C1 segment of cervical spinal cord (tissue), 14 donors: Measurements from ENCODE around the gene IPPK.
A peak's percentile ranks its signal among the peaks of the same experiment; 100 is the strongest.
"Not testable (repeated sequence)": the region's sequence is repeated elsewhere in the genome, so short reads cannot be mapped to it uniquely, and the experiment has no call there.

ENCODE experiments used
- DNase-seq, 14 donors: peaks; one replicate each; lab custom pipeline; 2025; lab: John Stamatoyannopoulos, UW

Gene IPPK

DNA sequence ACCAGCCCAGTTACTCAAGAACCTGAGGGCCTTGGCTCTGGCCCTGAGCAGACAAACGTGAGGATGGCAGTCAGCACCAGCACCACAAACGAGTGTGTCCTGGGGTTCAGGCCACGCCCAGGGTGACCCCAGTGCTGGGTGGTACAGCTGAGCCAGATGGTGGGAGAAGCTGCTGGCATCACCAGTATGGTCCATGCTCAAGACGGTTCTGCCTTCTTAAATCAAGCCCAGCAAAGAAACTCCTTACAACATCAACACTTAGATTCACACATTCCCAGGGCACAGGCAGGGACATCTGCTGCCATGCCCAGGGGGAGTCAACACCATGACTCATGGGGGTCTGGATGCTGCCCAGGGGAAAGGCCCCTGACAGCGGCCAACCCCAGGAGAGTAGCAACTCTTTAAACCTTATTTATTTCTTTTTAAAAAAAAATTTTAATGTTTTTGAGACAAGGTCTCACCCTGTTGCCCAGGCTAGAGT, 31.3 kb downstream of the IPPK start:
- no peak for DNase-seq

GRCh38 chr9:92637886-92638620, 31.9 kb downstream of the IPPK start:
- DNase-seq: no peak

- no peak for DNase-seq
These were observed 32.6 kb downstream of the IPPK start for GRCh38 chr9:92637326-92637725.

- DNase-seq: no peak
These were observed 33.3 kb downstream of the IPPK start for GRCh38 chr9:92636627-92637026.

DNA sequence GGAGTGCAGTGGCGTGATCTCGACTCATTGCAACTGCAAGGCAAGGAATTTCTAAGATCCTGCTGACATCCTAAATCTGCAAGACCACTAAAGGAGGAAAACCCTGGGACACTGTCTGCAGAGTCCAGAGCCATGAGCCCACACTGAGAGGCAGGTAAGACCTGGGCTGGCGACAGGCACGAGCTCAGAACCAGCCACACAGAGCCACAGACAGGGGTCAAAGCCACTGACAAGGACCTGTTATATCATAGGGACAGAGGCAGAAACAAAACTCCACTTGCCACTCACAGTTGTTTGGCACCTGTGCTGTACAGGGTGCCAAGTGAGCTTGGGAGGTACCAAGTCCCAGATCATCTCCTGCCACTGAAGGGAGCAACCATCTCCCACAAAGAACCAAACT, 34.2 kb downstream of the IPPK start:
- DNase-seq: no peak

GRCh38 chr9:92634712-92635605, 35.0 kb downstream of the IPPK start:
- DNase-seq: peak in 11 of 14 donors; percentile 2 to 66 (median 36)

DNA sequence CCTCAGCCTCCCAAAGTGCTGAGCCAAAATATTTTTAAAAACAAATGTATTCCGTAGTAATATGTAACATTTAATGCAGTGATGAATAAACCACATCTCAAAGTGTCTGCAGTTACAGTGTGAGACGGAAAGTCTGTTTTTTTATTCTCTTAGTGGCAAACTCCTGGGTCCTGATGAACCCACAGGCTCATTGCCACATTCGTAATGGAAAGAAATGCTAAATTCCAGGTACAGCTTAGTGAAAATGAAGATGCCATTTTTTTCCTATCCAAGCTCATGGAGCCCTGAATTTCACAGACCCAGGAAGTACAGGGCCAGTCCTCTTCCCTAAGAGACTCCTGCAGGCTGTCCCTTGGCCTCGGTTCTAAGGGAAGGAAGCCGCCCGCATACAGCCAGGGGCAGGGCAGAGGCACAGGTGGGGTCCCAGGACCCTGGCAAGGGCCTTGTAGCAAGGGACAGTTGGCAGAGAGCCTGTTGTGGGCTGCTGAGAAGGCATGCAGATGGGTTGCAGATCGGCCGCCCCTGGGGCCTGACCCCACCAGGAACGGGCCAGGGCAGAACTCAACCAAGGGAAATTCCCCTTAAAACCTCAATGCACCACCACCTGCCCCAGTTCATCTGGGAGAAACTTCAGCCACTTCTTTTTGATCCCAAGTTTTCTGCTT, 36.2 kb downstream of the IPPK start:
- no peak for DNase-seq

- no peak for DNase-seq
These were observed 37.3 kb downstream of the IPPK start for GRCh38 chr9:92632641-92633040.

DNA sequence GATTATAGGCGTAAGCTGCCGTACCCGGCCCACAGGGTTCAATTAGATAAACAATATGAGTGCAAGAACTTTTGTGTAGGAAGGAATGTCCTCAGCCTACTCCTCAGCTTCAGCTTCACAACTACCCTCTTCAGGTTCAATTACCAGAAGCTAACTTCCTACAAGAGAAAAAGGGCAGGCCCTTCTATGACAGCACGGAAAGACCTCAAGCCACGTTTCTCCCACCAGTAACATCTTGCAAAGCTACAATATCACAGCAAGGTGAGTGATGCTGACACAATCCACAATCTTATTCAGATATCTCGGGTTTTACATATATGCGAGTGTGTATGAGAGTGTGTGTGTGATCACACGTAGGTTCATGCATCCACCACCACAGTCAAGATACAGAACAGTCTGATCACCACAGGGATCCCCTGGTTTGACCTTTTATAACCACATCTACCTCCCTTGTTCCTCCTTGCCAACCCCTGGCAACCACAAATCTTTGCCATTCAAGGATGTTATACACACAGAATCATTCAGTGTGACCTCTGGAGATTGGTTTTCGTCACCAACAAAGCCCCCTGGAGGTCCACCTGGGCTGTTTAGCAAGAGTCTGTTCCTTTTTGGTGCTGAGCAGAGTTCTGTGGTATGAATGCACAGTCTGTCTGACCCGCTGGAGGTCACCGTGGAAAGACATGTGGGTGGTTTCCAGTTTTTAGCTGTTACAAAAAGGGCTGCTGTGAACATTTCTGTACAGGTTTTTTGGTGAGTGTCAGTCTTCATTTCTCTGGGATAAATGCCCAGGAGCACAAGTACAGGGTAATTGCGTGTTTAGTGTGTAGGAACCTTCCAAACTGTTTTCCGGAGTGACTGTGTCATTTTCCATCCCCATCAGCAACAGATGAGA, 38.2 kb downstream of the IPPK start:
- no peak for DNase-seq

GRCh38 chr9:92627651-92628050, 42.3 kb downstream of the IPPK start:
- no peak for DNase-seq

- no peak for DNase-seq
These were observed 43.4 kb downstream of the IPPK start for GRCh38 chr9:92626484-92626883.

DNA sequence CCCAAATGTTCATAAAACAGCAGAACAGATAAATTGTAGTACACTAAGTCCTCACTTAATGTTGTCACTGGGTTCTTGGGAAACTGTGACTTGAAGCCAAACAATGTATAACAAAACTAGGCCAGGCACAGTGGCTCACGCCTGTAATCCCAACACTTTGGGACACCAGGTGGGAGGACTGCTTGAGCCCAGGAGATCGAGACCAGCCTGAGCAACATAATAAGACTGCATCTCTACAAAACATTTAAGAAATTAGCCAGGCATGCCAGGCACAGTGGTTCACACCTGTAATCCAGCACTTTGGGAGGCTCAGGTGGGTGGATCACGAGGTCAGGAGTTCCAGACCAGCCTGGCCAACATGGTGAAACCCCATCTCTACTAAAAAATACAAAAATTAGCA, 46.0 kb downstream of the IPPK start:
- not testable (repeated sequence) for DNase-seq

- DNase-seq: no peak
These were observed 49.1 kb downstream of the IPPK start for GRCh38 chr9:92620845-92621244.

- no peak for DNase-seq
These were observed 50.2 kb downstream of the IPPK start for GRCh38 chr9:92619601-92620300.

DNA sequence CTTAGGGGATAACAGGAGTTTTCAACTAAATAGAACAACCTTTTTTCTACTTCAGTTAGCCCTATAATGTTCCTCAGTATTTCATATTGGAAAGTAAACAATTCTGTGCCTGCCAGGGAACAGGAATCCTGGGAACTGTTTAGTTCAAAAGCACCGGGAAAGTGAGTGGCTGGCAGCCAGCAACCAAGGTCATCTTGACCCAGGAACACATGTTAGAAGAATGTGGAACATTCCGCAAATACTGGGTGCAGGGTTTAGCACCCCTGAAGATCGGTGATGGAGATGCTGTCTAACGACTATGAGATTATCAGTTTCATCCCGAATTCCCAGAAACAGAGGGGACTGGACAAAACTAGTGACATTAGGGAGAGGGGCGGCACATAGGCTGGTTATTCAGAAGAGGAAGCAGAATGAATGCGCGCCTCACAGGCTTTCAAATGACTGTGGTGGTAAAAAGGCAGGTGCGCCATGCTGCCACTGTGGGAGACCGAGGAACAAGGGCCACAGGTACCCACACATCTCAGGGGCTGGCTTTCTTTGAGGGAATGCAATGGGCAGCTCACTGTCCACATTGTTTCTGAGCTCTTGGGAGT, 51.2 kb downstream of the IPPK start:
- DNase-seq: no peak

DNA sequence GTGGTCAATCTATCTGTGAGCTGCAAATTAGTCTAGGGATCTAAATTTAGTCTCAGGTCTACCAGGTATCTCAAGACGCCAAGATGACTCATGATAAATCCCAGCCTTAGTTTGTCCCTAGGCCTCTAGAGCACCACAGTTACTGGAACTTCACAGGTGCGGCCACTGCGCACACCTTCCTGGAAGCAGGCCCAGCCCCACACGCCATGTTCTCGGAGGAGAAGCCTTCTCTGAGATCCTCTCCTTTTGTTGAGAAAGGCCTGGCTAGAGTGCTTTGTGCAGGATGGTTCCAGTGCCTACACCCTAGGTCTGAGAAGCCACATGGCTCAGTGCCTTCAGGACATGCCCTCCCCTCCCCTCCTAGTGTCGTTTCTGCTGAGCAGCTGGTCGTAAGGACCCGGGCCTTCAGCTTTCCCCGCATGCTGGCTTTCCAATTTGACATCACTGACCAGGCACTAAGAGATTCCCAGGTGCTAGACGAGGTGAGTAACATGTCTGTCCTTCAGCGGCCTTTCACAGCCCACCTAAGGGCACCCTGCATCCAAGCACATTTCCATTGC, 51.9 kb downstream of the IPPK start:
- DNase-seq: no peak

DNA sequence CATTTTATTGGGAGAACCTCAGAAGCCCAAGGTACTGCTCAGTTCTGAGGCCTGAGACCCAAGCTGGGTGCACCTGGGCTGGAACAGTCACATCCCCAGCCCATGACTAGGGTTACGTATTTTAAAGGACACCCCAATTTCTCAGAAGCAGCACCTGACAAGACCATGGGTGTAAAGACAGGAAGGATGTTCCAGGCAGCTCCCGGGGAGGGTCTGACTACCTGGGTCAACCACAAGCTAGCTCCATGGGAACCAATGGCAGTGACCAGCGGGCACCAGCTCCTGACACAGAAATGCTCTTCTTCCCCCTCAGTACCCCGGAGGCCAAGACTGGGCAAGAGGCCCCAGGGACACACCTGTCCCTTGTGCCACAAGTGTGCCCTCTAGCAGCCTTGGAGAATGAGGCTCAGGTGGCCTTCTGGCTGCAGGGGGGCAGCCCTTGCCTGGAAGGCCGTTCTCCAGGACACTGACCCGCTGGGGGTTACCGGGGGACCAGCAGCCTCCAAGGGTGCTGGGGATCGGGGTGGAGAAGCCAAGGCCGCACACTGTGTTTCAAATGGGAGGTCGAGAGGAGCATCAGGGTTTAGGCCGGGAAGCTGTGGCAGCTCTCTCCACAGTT, 52.6 kb downstream of the IPPK start:
- no peak for DNase-seq

GRCh38 chr9:92616655-92617111, 53.2 kb downstream of the IPPK start:
- DNase-seq: no peak

DNA sequence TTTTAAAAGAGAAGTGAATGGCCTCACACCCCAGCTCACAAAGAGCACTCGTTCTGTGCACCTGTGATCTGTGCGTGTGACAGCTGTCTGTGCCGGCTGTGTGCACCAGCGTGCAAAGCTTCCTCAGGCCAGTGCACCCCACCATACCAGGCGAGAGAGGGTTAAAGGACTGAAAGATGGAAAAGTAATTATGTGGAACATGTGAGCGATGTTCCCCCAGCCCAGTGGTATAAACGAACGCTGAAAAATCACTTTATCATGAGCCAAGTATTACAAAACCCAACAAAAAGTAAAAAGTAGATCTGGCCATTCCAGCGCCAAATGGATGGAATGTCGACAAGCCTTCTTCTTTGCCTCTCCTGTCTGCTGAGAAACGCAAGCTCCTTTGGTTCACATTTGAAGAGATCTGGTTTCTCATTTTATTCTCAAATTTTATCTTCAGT, 53.7 kb downstream of the IPPK start:
- DNase-seq: no peak
